HEK293 (cell line): ENCODE measurements around the gene MELTF.
"Not testable (repeated sequence)": the region's sequence is repeated elsewhere in the genome, so short reads cannot be mapped to it uniquely, and the experiment has no call there.

Experiments used
- CTCF ChIP-seq: fragments of 450-650 bp; formaldehyde crosslinking; IDR thresholded peaks from 2 replicates; pipeline ENCODE4 v1.5.1; 2016; ENCODE audit warnings: missing biosample characterization, missing genetic modification characterization
- MYNN ChIP-seq: fragments of 450-650 bp; formaldehyde crosslinking; IDR thresholded peaks from 2 replicates; pipeline ENCODE4 v1.5.1; 2016; ENCODE audit warnings: missing biosample characterization, missing genetic modification characterization, borderline replicate concordance
- ZEB2 ChIP-seq: fragments of 450-650 bp; formaldehyde crosslinking; IDR thresholded peaks from 2 replicates; pipeline ENCODE4 v1.5.1; 2016; ENCODE audit warnings: missing biosample characterization, missing genetic modification characterization
- ZNF280C ChIP-seq: fragments of 450-650 bp; formaldehyde crosslinking; IDR thresholded peaks from 2 replicates; pipeline ENCODE4 v1.5.1; 2016; ENCODE audit warnings: missing biosample characterization, missing genetic modification characterization
- ZNF670 ChIP-seq: fragments of 450-650 bp; formaldehyde crosslinking; IDR thresholded peaks from 2 replicates; pipeline ENCODE4 v1.5.1; 2016; ENCODE audit warnings: missing biosample characterization, missing genetic modification characterization, low read depth

- not testable (repeated sequence) for TF ChIP-seq MYNN (tag by site-specific recombination); CTCF; ZNF280C; ZEB2 (tag by site-specific recombination); ZNF670 (tag by site-specific recombination)
These were observed 22.0 kb upstream of the MELTF start for GRCh38 chr3:197051637-197052036.
